MM.1S (cell line): ENCODE results near the gene ADAMTS17.

Source experiments
- CTCF ChIP-seq: fragments of 300-600 bp; sonication (generic); IDR thresholded peaks from 2 replicates; pipeline ENCODE4 v1.5.1; 2016; ENCODE audit warnings: antibody characterized with exemption, low read length, mixed read lengths
- EZH2 ChIP-seq: fragments of 300-600 bp; sonication (generic); optimal IDR thresholded peaks from 2 replicates; pipeline ENCODE3; 2017; ENCODE audit warnings: low read depth, mild to moderate bottlenecking, antibody characterized with exemption, low read length, mixed read lengths
- EZH2phosphoT487 ChIP-seq: fragments of 300-600 bp; sonication (generic); IDR thresholded peaks from 2 replicates; pipeline ENCODE4 v1.6.1; 2018; ENCODE audit warnings: antibody characterized with exemption, low read length

GRCh38 chr15:100159436-100159835 is 182.3 kb downstream of the ADAMTS17 start:
- TF ChIP-seq CTCF (no peak), EZH2 (no peak), EZH2phosphoT487 (no peak)
